ENCODE measurements around the gene LPCAT1.
"Not testable (repeated sequence)": the region's sequence is repeated elsewhere in the genome, so short reads cannot be mapped to it uniquely, and the experiment has no call there.

The LPCAT1 gene

DNA sequence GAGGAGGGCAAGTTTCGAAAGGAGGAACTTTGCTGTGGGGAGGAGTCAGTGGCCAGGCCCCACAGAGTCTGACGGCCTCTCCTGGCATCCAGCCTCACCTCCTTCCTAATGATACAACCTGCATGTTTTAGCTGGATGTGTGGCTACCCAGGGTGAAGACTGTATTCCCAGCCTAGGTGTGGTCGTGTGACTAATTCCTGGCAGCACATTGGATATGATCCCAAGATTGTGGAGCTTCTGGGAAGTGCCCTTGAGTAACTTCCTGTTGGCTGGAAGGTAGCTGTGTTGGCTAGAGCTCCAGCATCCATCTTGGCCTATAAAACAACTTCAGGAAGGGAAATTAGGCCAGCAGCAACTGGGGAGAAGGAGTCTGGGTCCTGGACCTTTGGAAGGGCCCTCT is 19.0 kb upstream of the LPCAT1 start:
- TF ChIP-seq, protein P1, sequence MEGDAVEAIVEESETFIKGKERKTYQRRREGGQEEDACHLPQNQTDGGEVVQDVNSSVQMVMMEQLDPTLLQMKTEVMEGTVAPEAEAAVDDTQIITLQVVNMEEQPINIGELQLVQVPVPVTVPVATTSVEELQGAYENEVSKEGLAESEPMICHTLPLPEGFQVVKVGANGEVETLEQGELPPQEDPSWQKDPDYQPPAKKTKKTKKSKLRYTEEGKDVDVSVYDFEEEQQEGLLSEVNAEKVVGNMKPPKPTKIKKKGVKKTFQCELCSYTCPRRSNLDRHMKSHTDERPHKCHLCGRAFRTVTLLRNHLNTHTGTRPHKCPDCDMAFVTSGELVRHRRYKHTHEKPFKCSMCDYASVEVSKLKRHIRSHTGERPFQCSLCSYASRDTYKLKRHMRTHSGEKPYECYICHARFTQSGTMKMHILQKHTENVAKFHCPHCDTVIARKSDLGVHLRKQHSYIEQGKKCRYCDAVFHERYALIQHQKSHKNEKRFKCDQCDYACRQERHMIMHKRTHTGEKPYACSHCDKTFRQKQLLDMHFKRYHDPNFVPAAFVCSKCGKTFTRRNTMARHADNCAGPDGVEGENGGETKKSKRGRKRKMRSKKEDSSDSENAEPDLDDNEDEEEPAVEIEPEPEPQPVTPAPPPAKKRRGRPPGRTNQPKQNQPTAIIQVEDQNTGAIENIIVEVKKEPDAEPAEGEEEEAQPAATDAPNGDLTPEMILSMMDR (IDR thresholded peaks at IDR 0.05): no peak
- no peak for TF ChIP-seq ZFX (IDR thresholded peaks at IDR 0.05; ENCODE audit: borderline replicate concordance)
- H3K27ac ChIP-seq: no peak overlapping the region

DNA sequence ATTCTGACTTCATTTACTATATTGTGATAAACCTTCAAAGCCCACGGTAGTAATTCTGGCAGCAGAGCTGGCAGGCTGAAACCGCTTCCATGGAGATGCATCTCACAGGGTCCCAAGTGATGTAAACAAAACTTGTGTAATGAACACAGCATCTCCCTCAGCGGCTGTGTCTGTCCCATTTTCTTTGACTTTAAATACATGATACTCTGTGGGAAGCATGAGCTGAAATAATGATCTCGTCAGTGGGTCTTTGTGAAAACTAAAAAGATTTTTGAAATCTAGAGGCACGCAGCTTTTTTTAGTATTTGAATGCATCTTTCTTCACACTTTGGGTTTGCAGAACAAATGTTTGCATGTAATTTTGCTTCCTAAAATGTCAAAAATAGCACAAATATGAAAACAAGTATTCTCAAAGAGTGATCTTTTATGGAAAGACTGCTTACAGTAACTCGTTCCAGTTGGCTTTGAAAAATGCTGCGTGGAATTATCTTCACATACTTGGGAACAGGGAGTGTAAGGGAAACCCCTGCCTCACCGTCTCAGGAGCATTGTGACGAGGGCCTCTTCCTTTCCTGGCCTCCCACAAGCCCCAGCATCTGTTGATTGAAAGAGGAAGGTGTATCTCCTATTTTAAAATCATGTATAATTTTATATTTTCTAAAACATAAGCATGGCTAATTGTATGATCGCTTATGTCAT is 18.1 kb upstream of the LPCAT1 start:
- H3K27ac ChIP-seq: no peak overlapping the region
- TF ChIP-seq, protein P1 (IDR thresholded peaks at IDR 0.05): no peak
- no peak for TF ChIP-seq ZFX (IDR thresholded peaks at IDR 0.05; ENCODE audit: borderline replicate concordance)

DNA sequence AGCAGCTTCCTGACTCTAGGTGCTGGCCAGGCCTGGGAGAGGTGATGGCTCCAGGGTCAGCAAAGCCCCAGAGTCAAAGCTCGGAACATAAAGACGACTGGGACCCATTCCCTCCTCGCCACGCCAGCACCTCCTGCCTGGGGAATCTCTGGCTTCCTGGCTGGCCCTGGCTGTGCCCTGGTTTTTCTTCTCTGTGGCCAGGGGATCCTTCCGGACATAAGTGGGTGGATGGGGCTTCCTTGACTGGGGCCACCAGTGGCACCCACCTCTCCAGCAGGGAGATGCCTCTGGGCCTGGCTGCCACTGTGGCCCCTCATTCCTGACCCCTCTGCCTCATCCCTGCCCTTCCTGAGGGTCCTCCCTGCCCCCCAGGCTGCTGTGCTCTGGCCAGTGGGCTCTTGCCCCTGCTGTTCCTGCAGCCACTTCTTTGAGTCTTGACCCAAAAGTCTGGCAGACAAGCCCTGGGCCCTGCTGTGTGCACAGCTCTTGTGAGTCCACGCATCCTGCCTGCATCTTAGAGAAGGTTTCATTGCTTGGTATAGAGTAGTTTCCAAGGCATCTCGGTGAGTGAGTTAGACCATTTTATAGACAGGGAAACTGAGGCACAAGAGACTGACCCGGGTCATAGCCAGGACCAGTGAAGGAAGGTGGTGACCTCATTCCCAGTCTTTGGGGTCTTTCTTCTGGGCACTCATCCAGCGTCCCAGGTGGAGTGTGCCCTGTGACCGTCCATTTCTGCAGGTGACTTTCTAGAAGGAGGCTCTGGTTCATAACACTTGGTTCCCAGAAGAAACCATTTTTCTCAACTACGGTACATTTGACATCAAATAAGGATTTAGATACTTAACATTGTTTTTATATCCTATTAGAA is 17.3 kb upstream of the LPCAT1 start:
- no peak for TF ChIP-seq ZFX (IDR thresholded peaks at IDR 0.05; ENCODE audit: borderline replicate concordance)
- TF ChIP-seq, protein P1 (IDR thresholded peaks at IDR 0.05): no peak
- H3K27ac ChIP-seq: no peak overlapping the region

DNA sequence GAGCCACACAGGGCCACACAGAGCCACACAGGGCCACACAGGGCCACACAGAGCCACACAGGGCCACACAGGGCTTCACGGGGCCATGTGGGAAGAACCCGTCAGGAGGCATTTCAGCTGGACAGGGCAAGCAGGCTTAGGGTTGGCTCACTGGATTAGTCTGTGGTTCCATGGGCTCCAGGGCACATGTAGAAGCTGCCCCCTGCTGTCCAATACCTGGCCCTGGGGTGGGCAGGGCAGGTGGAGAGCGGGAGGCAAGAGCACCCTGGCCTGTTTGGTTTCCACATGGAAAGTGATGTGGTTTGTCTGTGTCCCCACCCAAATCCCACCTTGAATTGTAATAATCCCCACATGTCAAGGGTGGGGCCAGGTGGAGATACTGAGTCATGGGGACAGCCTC is 16.4 kb upstream of the LPCAT1 start:
- no peak overlapping the region for H3K27ac ChIP-seq
- TF ChIP-seq, protein P1 (IDR thresholded peaks at IDR 0.05): no peak
- TF ChIP-seq ZFX (IDR thresholded peaks at IDR 0.05; ENCODE audit: borderline replicate concordance): no peak

DNA sequence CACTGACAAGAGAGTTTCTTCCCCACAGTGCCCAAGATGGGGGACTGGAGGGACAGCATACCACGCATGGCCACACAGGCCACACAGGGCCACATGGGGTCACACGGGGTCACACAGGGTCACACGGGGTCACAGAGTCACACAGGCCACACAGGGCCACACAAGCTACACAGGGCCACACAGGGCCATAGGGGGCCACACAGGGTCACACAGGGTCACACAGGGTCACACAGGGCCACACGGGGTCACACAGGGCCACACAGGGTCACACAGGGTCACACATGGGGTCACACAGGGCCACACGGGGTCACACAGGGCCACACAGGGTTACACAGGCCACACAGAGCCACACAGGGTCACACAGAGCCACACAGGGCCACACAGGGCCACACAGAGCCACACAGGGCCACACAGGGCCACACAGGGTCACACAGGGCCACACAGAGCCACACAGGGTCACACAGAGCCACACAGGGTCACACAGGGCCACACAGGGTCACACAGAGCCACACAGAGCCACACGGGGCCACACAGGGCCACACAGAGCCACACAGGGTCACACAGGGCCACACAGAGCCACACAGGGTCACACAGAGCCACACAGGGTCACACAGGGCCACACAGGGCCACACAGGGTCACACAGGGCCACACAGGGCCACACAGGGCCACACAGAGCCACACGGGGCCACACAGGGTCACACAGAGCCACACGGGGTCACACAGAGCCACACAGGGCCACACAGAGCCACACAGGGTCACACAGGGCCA is 15.8 kb upstream of the LPCAT1 start:
- H3K27ac ChIP-seq: not testable (repeated sequence)

DNA sequence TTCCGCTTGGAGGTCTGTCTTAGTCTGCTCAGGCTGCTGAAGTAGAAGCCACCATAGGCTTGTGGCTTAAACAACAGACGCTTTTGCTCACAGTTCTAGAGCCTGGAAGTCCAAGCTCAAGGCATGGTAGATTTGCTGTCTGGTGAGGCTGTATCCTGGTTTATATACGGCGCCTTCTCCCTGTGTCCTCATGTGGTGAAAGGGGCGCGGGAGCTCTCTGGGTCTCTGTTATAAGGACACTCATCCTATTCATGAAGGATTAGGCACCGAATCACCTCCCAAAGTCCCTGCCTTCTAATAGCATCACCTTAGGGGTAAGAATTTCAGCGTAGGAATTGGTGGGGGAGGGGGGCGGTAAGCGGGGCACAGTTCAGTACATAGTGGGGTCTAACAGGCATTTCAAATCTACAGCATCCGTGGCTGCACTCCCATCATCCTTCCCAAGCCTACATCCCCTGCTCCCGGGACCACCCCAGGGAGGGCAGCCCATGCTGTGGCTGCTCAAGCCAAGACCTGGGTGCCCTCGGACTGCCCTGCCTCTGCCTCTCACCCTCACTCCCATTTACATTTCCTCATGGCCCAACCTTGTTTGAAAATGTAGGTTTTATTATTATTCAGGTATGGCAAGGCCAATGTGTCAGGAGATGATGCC is 15.1 kb upstream of the LPCAT1 start:
- TF ChIP-seq, protein P1 (IDR thresholded peaks at IDR 0.05): no peak
- no peak for TF ChIP-seq ZFX (IDR thresholded peaks at IDR 0.05; ENCODE audit: borderline replicate concordance)
- no peak overlapping the region for H3K27ac ChIP-seq

DNA sequence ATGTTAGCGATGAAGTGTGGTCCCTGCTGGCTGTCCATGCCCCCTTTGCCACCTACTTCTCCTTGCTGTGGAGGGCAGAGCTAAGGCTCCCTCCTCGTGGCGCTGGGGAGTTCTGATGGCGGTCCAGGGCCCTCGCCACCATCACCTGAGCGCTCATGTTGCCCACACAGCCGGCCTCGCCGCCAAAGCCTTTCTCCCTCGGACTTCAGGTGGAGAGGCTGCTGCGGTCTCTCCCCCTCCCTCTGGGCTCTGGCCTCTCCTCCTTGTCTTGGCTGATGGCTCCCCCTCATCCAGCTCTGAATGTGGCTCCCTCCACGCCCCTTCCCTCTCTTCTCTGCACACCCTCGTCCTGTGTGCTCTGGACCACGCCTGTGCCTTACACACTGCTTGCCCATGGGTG is 14.5 kb upstream of the LPCAT1 start:
- TF ChIP-seq ZFX (IDR thresholded peaks at IDR 0.05; ENCODE audit: borderline replicate concordance): no peak
- TF ChIP-seq, protein P1 (IDR thresholded peaks at IDR 0.05): no peak
- H3K27ac ChIP-seq: no peak overlapping the region

All from 22Rv1 (cell line).